Midbrain (tissue), 1 donor: ENCODE results near the gene ERFE.

Experiments
- DNase-seq: peaks from one replicate; lab custom pipeline; 2025; lab: John Stamatoyannopoulos, UW

ERFE gene

GRCh38 chr2:238139196-238140039, 19.4 kb upstream of the ERFE start:
- no peak for DNase-seq

GRCh38 chr2:238140040-238140439, 18.7 kb upstream of the ERFE start:
- no peak for DNase-seq

GRCh38 chr2:238140721-238141540, 17.8 kb upstream of the ERFE start:
- no peak for DNase-seq

GRCh38 chr2:238141541-238142318, 17.0 kb upstream of the ERFE start:
- DNase-seq = no peak

GRCh38 chr2:238142382-238143205, 16.2 kb upstream of the ERFE start:
- DNase-seq = no peak

GRCh38 chr2:238143239-238143951, 15.4 kb upstream of the ERFE start:
- no peak for DNase-seq

- no peak for DNase-seq
Observed at GRCh38 chr2:238144262-238144661, 14.5 kb upstream of the ERFE start.

- no peak for DNase-seq
Observed at GRCh38 chr2:238145046-238145445, 13.7 kb upstream of the ERFE start.

GRCh38 chr2:238145851-238146250, 12.9 kb upstream of the ERFE start:
- DNase-seq = no peak

GRCh38 chr2:238146884-238147544, 11.8 kb upstream of the ERFE start:
- no peak for DNase-seq

GRCh38 chr2:238148981-238149380, 9.8 kb upstream of the ERFE start:
- DNase-seq = no peak

- no peak for DNase-seq
Observed at GRCh38 chr2:238149841-238150572, 8.8 kb upstream of the ERFE start.

- no peak for DNase-seq
Observed at GRCh38 chr2:238150686-238151085, 8.1 kb upstream of the ERFE start.

GRCh38 chr2:238151205-238151604, 7.6 kb upstream of the ERFE start:
- no peak for DNase-seq

GRCh38 chr2:238151628-238152235, 7.0 kb upstream of the ERFE start:
- DNase-seq = no peak

- no peak for DNase-seq
Observed at GRCh38 chr2:238152771-238153688, 5.7 kb upstream of the ERFE start.

- DNase-seq = no peak
Observed at GRCh38 chr2:238154570-238154969, 4.2 kb upstream of the ERFE start.
